IPS-NIHi11 (cell line): ENCODE data around the gene SLC30A10.
"Not testable (repeated sequence)": the region's sequence is repeated elsewhere in the genome, so short reads cannot be mapped to it uniquely, and the experiment has no call there.

Experiments
- DNase-seq: peaks from one replicate; pipeline ENCODE4 v3.0.0; 2012; ENCODE audit warnings: mixed read lengths, low spot score

SLC30A10 gene

GRCh38 chr1:219891846-219892245, 36.5 kb downstream of the SLC30A10 start:
- not testable (repeated sequence) for DNase-seq

DNA sequence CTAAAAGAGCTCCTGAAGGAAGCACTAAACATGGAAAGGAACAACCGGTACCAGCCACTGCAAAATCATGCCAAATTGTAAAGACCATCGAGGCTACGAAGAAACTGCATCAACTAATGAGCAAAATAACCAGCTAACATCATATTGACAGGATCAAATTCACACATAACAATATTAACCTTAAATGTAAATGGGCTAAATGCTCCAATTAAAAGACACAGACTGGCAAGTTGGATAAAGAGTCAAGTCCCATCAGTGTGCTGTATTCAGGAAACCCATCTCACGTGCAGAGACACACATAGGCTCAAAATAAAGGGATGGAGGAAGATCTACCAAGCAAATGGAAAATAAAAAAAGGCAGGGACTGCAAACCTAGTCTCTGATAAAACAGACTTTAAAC, 39.7 kb downstream of the SLC30A10 start:
- not testable (repeated sequence) for DNase-seq

DNA sequence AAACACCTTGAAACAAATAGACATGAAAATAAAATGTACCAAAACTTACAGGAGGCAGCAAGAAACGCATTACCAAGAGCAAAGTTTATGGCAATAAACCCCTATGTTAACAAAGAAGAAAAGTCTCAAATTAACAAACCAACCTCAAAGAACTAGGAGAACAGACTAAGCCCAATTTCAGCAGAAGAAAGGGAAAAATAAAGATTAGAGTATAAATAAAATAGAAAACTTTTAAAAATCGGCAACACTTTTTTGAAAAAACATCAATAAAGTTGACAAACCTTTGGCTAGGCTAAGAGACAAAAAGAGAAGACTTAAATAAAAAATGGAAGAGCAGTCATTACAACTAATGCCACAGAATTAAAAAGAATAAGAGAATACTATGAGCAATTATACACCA, 42.7 kb downstream of the SLC30A10 start:
- no peak for DNase-seq

DNA sequence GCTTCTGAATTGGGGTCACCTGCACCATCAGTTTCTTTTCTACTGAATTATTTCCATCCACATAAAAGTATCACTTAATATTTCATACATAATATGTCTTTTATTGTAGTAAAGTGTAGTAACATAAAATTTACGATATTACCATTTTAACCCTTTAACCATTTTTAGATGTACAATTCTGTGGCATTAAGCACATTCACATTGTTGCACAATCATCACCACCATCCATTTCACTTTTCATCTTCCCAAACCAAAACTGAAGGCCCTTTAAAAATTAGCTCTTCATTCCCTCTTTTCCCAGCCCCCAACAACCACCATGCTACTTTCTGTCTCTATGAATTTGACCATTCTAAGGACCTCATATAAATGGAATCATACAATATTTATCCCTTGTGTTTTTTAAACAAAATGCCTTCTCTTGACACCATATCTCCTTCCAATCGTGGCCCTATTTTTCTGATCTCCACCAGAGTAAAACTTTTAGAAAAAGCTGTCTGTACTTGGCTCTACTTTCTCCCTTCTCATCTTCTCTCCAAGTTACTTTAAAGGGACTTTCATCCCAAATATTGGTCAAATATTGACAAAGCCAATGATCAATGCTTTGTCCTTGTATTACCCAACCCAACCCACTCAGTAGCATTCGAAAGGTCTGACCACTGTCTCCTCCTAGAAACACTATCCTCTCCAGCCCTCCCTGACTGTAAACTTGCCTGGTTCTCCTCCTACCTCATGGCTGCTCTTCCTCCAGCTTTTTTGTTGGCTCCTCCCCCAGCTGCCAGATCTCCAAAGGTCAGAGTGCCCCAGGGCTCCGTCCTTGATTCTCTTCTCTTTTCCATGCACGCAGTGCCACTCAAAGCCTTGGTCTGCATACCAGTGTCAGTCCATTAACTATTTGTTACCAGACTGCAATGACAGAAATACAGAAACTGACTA, 44.7 kb downstream of the SLC30A10 start:
- DNase-seq, result peak; percentile 50

DNA sequence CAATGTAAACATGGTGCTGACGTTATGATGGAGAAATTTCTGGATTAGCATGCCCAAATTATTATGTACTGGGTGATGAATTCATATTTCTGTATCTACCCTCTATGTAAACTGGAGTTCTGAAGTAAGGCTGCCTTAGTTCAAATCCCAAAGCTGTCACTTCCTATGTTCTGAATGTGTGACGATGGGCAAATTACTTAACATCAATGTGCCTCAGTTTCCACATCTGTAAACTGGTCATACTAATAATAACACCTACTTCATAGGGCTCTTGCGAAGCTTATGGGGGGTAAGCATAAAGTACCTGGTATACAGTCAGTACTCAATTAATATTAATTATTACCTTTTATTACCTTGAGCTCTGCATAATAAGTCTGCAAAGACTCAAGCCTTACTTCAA, 45.6 kb downstream of the SLC30A10 start:
- DNase-seq, result no peak

DNA sequence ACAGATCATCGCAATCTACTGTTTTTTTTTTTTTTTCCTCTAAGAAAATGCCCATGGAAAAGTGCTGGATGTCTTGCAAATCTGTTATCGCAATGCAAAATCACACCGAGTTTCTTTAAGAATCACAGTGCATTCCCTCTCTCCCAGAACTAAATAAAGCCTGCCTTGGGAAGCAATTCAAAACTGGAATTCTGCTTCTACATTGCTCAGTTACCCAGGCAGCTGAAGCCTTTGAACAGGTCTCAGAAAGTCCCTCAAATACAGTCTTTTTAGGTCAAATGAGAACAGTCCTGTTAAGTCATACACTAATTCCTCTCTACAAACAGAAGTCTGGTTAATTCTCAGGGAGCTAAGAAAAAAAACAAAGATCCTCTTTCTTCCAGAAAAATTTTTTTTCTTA, 46.3 kb downstream of the SLC30A10 start:
- DNase-seq, result no peak

GRCh38 chr1:219880765-219881457, 47.4 kb downstream of the SLC30A10 start:
- DNase-seq, result no peak

DNA sequence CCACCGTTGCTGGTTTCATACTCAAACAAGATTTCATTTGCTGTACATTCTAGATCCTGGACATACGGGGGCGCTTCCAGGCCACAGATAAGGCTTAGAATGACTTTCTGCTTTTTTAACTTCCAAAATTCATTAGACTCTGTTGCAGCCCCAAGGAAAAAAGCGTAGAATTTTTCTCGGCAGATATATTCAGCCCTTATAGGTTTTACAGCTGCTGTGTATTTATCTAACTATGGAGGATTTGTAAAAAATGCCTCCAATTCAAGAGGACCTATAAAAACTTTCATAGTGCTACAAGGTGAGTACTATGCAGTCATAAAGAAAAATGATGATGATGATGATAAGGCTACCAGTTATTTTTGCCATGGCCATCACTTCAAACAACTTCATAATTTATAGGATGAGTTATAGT, 51.6 kb downstream of the SLC30A10 start:
- DNase-seq, result no peak

GRCh38 chr1:219875860-219876259, 52.5 kb downstream of the SLC30A10 start:
- no peak for DNase-seq

DNA sequence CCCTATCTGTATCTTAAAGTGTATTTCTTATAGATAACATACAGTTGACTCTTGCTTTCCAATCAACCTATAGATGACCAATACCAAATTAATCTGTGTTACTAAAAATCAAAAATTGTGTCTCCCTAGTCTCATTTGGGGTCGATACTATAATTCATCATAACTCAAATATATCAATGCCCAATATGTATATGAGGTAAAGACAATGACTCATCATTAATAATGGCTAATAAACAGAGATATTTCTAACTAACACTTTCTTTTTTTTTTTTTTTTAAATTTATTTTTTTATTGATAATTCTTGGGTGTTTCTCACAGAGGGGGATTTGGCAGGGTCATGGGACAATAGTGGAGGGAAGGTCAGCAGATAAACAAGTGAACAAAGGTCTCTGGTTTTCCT, 55.8 kb downstream of the SLC30A10 start:
- not testable (repeated sequence) for DNase-seq

DNA sequence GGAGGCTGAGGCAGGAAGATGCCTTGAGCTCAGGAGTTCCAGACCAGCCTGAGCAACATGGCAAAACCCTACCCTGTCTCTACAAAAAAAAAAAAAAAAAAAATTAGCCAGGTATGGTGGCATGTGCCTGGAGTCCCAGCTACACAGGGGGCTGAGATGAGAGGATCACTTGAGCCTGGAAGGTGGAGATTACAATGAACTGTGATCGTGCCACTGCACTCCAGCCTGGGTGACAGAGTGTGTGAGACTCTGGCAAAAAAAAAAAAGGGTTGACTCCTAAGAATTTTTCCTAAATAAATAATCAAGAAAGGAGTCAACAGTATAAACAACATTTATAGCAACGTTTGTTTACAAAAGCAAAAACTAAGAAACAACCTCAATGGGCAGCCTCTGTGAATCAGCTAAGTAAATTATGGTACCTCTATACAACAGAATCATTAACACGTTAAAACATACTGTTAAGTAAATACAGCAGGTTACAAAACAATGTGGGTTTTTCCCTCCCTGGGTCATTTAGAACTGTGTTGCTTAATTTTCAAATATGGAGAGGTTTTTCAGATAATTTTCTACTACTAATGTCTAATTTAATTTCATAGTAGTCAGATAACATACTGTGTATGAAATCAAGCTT, 56.8 kb downstream of the SLC30A10 start:
- DNase-seq, result no peak

DNA sequence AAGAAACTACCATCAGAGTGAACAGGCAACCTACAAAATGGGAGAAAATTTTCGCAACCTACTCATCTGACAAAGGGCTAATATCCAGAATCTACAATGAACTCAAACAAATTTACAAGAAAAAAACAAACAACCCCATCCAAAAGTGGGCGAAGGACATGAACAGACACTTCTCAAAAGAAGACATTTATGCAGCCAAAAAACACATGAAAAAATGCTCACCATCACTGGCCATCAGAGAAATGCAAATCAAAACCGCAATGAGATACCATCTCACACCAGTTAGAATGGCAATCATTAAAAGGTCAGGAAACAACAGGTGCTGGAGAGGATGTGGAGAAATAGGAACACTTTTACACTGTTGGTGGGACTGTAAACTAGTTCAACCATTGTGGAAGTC, 59.7 kb downstream of the SLC30A10 start:
- not testable (repeated sequence) for DNase-seq
